HUES6 (cell line): ENCODE data around the gene FAM200A.
"Not testable (repeated sequence)": the region's sequence is repeated elsewhere in the genome, so short reads cannot be mapped to it uniquely, and the experiment has no call there.

Source experiments
- H3K27ac ChIP-seq: 2 replicates; pipeline ENCODE4 v1.7.0; 2013; ENCODE audit warnings: low read depth, mild to moderate bottlenecking, low read length, inconsistent platforms
- H3K27me3 ChIP-seq: 2 replicates; pipeline ENCODE4 v1.6.1; 2013; ENCODE audit warnings: low read length; ENCODE audit not compliant: control insufficient read depth, insufficient read depth
- H3K36me3 ChIP-seq: 2 replicates; pipeline ENCODE4 v1.6.1; 2013; ENCODE audit warnings: low read length; ENCODE audit not compliant: control insufficient read depth, insufficient read depth
- H3K4me1 ChIP-seq: 2 replicates; pipeline ENCODE4 v1.6.1; 2013; ENCODE audit warnings: low read length; ENCODE audit not compliant: control insufficient read depth, insufficient read depth
- H3K4me3 ChIP-seq: 2 replicates; pipeline ENCODE4 v1.5.1; 2013; ENCODE audit warnings: low read depth, low read length
- H3K9ac ChIP-seq: one replicate; pipeline ENCODE4 v1.6.1; 2013; ENCODE audit warnings: mild to moderate bottlenecking, low read length
- H3K9me3 ChIP-seq: 2 replicates; pipeline ENCODE4 v1.6.1; 2013; ENCODE audit warnings: low read depth, low read length; ENCODE audit not compliant: control insufficient read depth, insufficient read depth

FAM200A gene

GRCh38 chr7:99540542-99540941 lies 11.4 kb downstream of the FAM200A start:
- Histone ChIP-seq H3K4me1 (no peaks in the 10 kb centered on the region), H3K9ac (no peak overlapping the region), H3K9me3 (peaks cover 37% of the 10 kb centered on the region), H3K4me3 (no peak overlapping the region), H3K36me3 (no peaks in the 10 kb centered on the region), H3K27me3 (no peaks in the 10 kb centered on the region), H3K27ac (no peak overlapping the region)

DNA sequence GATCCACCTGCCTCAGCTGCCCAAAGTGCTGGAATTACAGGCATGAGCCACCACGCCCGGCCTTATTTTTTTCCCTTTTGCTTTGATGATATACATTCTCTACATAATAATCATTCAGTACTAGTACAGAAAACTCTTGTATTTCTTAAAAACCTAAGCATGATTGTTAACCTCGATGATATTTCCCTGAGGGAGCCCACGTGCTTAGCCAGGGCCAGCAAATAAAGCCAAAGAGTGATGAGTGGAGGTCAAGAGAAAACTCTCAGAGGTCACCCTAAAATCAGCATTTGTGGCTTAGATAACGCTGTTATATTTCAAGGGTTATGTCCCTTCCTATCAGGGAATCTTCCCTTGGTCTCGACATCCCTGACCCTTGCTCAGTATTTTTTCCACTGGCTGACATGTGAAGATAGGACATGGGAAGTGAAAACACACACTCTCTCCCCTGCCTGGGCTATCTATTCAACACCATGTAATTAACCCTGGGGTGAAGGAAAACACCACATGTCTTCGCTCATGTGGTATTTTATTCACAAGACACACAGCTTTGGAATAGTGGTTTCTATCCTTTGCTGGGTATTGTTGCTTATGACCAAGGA lies 12.6 kb downstream of the FAM200A start:
- Histone ChIP-seq H3K4me3 (no peak overlapping the region), H3K36me3 (no peaks in the 10 kb centered on the region), H3K27me3 (no peaks in the 10 kb centered on the region), H3K4me1 (no peaks in the 10 kb centered on the region), H3K9ac (no peak overlapping the region), H3K9me3 (peaks cover 43% of the 10 kb centered on the region), H3K27ac (no peak overlapping the region)

DNA sequence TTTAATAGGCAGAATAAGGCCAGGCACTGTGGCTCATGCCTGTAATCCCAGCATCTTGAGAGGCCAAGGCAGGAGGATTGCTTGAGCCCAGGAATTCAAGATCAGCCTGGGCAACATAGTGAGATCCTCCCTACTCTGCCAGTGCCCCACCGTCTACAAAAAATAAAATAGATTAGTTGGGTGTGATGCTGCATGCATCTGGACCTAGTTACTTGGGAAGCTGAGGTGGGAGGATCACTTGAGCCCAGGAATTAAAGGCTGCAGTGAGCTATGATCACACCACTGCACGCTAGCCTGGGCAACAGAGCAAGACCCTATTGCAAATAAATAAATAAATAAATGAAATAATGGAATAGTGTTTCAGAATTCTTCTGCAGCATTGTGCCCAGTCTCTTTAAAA lies 16.2 kb downstream of the FAM200A start:
- Histone ChIP-seq H3K4me1 (no peaks in the 10 kb centered on the region), H3K27ac (no peak overlapping the region), H3K9me3 (peaks cover 56% of the 10 kb centered on the region), H3K4me3 (no peak overlapping the region), H3K9ac (no peak overlapping the region), H3K36me3 (peaks cover 32% of the 10 kb centered on the region), H3K27me3 (no peaks in the 10 kb centered on the region)

GRCh38 chr7:99531354-99531765 lies 20.6 kb downstream of the FAM200A start:
- no peaks in the 10 kb centered on the region for H3K4me1 ChIP-seq
- peaks cover 63% of the 10 kb centered on the region for H3K9me3 ChIP-seq
- H3K9ac ChIP-seq = no peak overlapping the region
- H3K4me3 ChIP-seq = 0 out of 2 replicates have a peak overlapping the region, but pooled peaks have one; percentile 17
- H3K36me3 ChIP-seq = peaks cover 71% of the 10 kb centered on the region
- H3K27me3 ChIP-seq = no peaks in the 10 kb centered on the region
- no peak overlapping the region for H3K27ac ChIP-seq

DNA sequence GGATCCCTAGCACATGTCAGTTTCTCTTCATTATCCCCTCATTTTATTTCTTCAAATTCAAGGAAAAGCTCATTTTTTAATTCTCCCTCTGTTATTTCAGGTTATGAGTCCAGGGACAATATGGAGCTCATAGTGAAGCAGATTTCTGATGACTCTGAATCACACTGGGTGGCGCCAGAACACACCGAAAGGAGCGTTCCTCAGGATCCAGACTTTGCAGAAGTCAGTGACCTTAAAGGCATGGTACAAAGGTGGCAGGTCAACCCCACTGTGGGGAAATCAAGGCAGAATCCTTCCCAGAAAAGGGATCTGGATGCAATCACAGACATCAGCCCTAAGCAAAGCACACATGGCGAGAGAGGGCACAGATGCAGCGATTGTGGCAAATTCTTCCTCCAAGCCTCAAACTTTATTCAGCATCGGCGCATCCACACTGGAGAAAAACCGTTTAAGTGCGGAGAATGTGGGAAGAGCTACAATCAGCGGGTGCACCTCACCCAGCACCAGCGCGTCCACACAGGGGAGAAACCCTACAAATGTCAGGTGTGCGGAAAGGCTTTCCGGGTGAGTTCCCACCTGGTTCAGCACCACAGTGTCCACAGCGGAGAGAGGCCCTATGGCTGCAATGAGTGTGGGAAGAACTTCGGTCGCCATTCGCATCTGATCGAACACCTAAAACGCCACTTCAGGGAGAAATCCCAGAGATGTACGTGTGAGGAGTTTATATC lies 26.0 kb downstream of the FAM200A start:
- no peaks in the 10 kb centered on the region for H3K27me3 ChIP-seq
- no peaks in the 10 kb centered on the region for H3K4me1 ChIP-seq
- peaks cover 25% of the 10 kb centered on the region for H3K9me3 ChIP-seq
- H3K4me3 ChIP-seq = no peak overlapping the region
- no peak overlapping the region for H3K27ac ChIP-seq
- no peak overlapping the region for H3K9ac ChIP-seq
- peaks cover 75% of the 10 kb centered on the region for H3K36me3 ChIP-seq

DNA sequence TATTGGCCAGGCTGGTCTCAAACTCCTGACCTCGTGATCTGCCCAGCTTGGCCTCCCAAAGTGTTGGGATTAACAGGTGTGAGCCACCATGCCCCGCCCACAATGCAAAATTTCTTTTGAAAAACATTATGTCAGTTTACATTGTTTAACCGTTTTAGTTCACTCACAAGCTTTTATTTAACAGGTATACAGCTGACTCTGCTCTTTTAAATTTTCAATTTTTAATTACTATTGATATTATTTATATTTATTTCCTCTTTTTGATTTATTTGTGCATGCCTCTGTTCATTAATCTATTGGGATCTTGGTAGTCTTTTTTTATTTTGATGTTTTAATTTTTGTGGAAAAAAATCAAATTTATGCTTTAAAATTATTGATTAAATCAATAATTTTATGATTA lies 30.5 kb downstream of the FAM200A start:
- no peaks in the 10 kb centered on the region; the same call in 1 of the 2 replicates for H3K9me3 ChIP-seq
- H3K36me3 ChIP-seq = peaks cover 63% of the 10 kb centered on the region
- no peaks in the 10 kb centered on the region for H3K27me3 ChIP-seq
- no peak overlapping the region for H3K4me3 ChIP-seq
- H3K27ac ChIP-seq = no peak overlapping the region
- H3K4me1 ChIP-seq = no peaks in the 10 kb centered on the region
- H3K9ac ChIP-seq = no peak overlapping the region

GRCh38 chr7:99514050-99514449 lies 37.9 kb downstream of the FAM200A start:
- Histone ChIP-seq H3K27me3 (no peaks in the 10 kb centered on the region), H3K4me1 (no peaks in the 10 kb centered on the region), H3K4me3 (no peak overlapping the region), H3K27ac (no peak overlapping the region), H3K9ac (no peak overlapping the region), H3K36me3 (peaks cover 50% of the 10 kb centered on the region), H3K9me3 (no peaks in the 10 kb centered on the region)

- peak overlapping the region; percentile 78; the same call in 1 of the 2 replicates for H3K27ac ChIP-seq
- H3K4me1 ChIP-seq = no peaks in the 10 kb centered on the region
- H3K36me3 ChIP-seq = no peaks in the 10 kb centered on the region
- H3K9me3 ChIP-seq = no peaks in the 10 kb centered on the region
- H3K9ac ChIP-seq = peak overlapping the region; percentile 85
- peak overlapping the region; percentile 86 for H3K4me3 ChIP-seq
- H3K27me3 ChIP-seq = no peaks in the 10 kb centered on the region
Measured at GRCh38 chr7:99505324-99505662, 46.6 kb downstream of the FAM200A start.

- Histone ChIP-seq H3K36me3 (no peaks in the 10 kb centered on the region), H3K4me3 (peak within 1 kb of the TSS; percentile 86), H3K4me1 (no peaks in the 10 kb centered on the region), H3K9me3 (no peaks in the 10 kb centered on the region), H3K27me3 (no peaks in the 10 kb centered on the region), H3K27ac (peak within 1 kb of the TSS; percentile 78; the same call in 1 of the 2 replicates), H3K9ac (peak within 1 kb of the TSS; percentile 85)
Measured at GRCh38 chr7:99504603-99505323, 47.2 kb downstream of the FAM200A start, which contains the start of gene ZKSCAN5. TSS of gene ZKSCAN5 (plus strand) at chr7:99504662. CDS start at chr7:99506045, 1,383 bp downstream.

DNA sequence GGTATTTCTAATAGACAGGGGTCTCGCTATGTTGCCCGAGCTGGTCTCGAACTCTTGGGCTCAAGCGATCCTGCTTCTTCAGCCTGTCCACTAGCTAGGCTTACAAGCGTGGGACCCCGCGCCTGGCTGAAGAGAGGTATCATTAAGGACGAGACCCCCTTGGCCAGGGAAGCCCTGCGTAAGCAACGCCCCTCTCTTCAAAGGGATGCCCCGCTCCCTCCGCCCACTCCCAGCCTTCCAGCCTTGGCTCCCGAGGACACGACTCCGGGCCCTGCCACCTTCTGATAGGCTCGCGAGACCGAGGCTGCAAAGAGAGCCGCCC lies 47.7 kb downstream of the FAM200A start:
- Histone ChIP-seq H3K4me1 (no peaks in the 10 kb centered on the region), H3K9ac (peak overlapping the region; percentile 85), H3K9me3 (no peaks in the 10 kb centered on the region), H3K27me3 (no peaks in the 10 kb centered on the region), H3K4me3 (peak overlapping the region; percentile 86), H3K27ac (no peak overlapping the region), H3K36me3 (no peaks in the 10 kb centered on the region)

- not testable (repeated sequence) for H3K27ac ChIP-seq, H3K9ac ChIP-seq, H3K27me3 ChIP-seq, H3K9me3 ChIP-seq, H3K36me3 ChIP-seq
- peaks cover 10% of the 10 kb centered on the region; the same call in 1 of the 2 replicates for H3K4me1 ChIP-seq
- H3K4me3 ChIP-seq = peak overlapping the region; percentile 92
Measured at GRCh38 chr7:99501236-99501635, 50.7 kb downstream of the FAM200A start.
